Measurements from ENCODE around the gene PDZRN3. TPM values are rescaled to one million over a fixed set of nuclear protein-coding genes. Genes with fewer than 3 reads are reported as not detected.

PDZRN3 gene
- total and polyA plus RNA-seq, 12 donors: 17.7 to 143 (median 74.6) TPM

- no peak for TF ChIP-seq CTCF (IDR thresholded peaks at IDR 0.05)
- peaks cover 0 to 76% (median 38%) of the 10 kb centered on the region in 9 donors for H3K4me1 ChIP-seq
- peaks cover 0 to 20% (median 0%) of the 10 kb centered on the region in 9 donors for H3K36me3 ChIP-seq
- peak in 1 of 8 donors; percentile 36 for ATAC-seq
- peak overlapping the region in 7 of 10 donors; percentile 9 to 67 (median 46) for H3K27ac ChIP-seq
- no peaks in the 10 kb centered on the region for H3K27me3 ChIP-seq
- no peak for DNase-seq
- WGBS, 2 donors: 17 to 21% methylated on average over 5 of the region's 5 CpGs
- H3K9me3 ChIP-seq: peaks cover 0 to 6% (median 0%) of the 10 kb centered on the region in 11 donors
- H3K4me3 ChIP-seq: no peak overlapping the region
- intact Hi-C loops (cut with DNase I): loop anchor here in 2 of 10 donors (10.0 kb wide), 1 partner anchor 86 kb away; no protein-coding TSS in a partner anchor
Measured at GRCh38 chr3:73600293-73600938, 24.3 kb downstream of the PDZRN3 start.

- DNase-seq (no peak), ATAC-seq (no peak)
- Histone ChIP-seq H3K27ac (peak overlapping the region in 5 of 10 donors; percentile 17 to 67 (median 46)), H3K4me1 (peaks cover 0 to 68% (median 33%) of the 10 kb centered on the region in 9 donors), H3K4me3 (no peak overlapping the region), H3K9me3 (peaks cover 0 to 8% (median 0%) of the 10 kb centered on the region in 11 donors), H3K27me3 (no peaks in the 10 kb centered on the region), H3K36me3 (peaks cover 0 to 20% (median 0%) of the 10 kb centered on the region in 9 donors)
- intact Hi-C loops (cut with DNase I): loop anchor here in 2 of 10 donors (10.0 kb wide), 1 partner anchor 85 kb away; no protein-coding TSS in a partner anchor
- 86 to 90% methylated on average over 3 of the region's 3 CpGs for WGBS, 2 donors
- no peak for TF ChIP-seq CTCF (IDR thresholded peaks at IDR 0.05)
Measured at GRCh38 chr3:73599605-73600004, 25.1 kb downstream of the PDZRN3 start.

GRCh38 chr3:73597476-73597875 is 27.3 kb downstream of the PDZRN3 start:
- WGBS, 2 donors: 85 to 93% methylated on average over 3 of the region's 3 CpGs
- no peak for TF ChIP-seq CTCF (IDR thresholded peaks at IDR 0.05)
- Histone ChIP-seq H3K36me3 (peaks cover 0 to 20% (median 0%) of the 10 kb centered on the region in 9 donors), H3K4me1 (peaks cover 0 to 52% (median 22%) of the 10 kb centered on the region in 9 donors), H3K27ac (no peak overlapping the region), H3K27me3 (no peaks in the 10 kb centered on the region), H3K4me3 (no peak overlapping the region), H3K9me3 (peaks cover 0 to 8% (median 0%) of the 10 kb centered on the region in 11 donors)
- intact Hi-C loops (cut with DNase I): no loop called here
- no peak for DNase-seq
- ATAC-seq: no peak

- intact Hi-C loops (cut with DNase I): no loop called here
- H3K27ac ChIP-seq: peak overlapping the region in 2 of 10 donors; percentile 6 to 27
- peaks cover 0 to 10% (median 0%) of the 10 kb centered on the region in 9 donors for H3K36me3 ChIP-seq
- WGBS, 2 donors: 72 to 76% methylated on average over 11 of the region's 11 CpGs
- ATAC-seq (peak in 3 of 8 donors; percentile 47 to 65 (median 60)), DNase-seq (no peak)
- peaks cover 0 to 56% (median 22%) of the 10 kb centered on the region in 9 donors for H3K4me1 ChIP-seq
- TF ChIP-seq CTCF (IDR thresholded peaks at IDR 0.05): no peak
- peaks cover 0 to 8% (median 0%) of the 10 kb centered on the region in 11 donors for H3K9me3 ChIP-seq
- H3K4me3 ChIP-seq: no peak overlapping the region
- H3K27me3 ChIP-seq: no peaks in the 10 kb centered on the region
Measured at GRCh38 chr3:73592154-73593144, 32.3 kb downstream of the PDZRN3 start.
